Measurements from ENCODE around the gene SLC25A4. TPM values are rescaled to one million over a fixed set of nuclear protein-coding genes. Genes with fewer than 3 reads are reported as not detected.

SLC25A4 gene
- total RNA-seq, 2 donors from 2014 or later, result 35.0 to 44.6 TPM

DNA sequence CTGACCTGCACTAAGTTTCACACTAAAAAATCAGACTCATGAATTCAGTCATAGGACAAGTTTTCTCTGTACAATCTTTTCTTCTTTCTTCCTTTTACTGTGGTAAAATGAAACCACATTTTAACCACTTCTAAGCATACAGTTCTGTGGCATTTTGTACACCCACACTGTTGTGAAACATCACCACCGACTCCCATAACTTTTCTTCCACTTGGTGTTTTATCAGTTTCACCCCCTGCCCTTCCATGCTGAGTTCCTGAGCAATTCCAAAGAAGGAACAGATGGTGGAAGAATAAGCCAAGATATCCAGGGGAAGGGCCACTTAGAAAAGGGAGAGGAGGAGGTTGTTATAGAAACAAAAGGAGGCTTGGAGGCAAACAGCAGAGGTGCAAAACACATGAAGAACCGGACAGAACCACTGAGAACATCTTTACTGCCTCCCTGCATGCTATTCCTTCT lies 22.6 kb downstream of the SLC25A4 start:
- Histone ChIP-seq H3K9me3 (no peaks in the 10 kb centered on the region), H3K4me3 (no peak overlapping the region), H3K27ac (no peak overlapping the region), H3K36me3 (no peaks in the 10 kb centered on the region), H3K9ac (ENCODE audit: low read depth in 2 of 2, low read length in 2 of 2) (no peak overlapping the region), H3K27me3 (no peaks in the 10 kb centered on the region), H3K4me1 (no peaks in the 10 kb centered on the region)
- intact Hi-C loops (cut with DNase I), result no loop called here
- TF ChIP-seq, protein P1, sequence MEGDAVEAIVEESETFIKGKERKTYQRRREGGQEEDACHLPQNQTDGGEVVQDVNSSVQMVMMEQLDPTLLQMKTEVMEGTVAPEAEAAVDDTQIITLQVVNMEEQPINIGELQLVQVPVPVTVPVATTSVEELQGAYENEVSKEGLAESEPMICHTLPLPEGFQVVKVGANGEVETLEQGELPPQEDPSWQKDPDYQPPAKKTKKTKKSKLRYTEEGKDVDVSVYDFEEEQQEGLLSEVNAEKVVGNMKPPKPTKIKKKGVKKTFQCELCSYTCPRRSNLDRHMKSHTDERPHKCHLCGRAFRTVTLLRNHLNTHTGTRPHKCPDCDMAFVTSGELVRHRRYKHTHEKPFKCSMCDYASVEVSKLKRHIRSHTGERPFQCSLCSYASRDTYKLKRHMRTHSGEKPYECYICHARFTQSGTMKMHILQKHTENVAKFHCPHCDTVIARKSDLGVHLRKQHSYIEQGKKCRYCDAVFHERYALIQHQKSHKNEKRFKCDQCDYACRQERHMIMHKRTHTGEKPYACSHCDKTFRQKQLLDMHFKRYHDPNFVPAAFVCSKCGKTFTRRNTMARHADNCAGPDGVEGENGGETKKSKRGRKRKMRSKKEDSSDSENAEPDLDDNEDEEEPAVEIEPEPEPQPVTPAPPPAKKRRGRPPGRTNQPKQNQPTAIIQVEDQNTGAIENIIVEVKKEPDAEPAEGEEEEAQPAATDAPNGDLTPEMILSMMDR (IDR thresholded peaks at IDR 0.05), result no peak
- no peak for DNase-seq

DNA sequence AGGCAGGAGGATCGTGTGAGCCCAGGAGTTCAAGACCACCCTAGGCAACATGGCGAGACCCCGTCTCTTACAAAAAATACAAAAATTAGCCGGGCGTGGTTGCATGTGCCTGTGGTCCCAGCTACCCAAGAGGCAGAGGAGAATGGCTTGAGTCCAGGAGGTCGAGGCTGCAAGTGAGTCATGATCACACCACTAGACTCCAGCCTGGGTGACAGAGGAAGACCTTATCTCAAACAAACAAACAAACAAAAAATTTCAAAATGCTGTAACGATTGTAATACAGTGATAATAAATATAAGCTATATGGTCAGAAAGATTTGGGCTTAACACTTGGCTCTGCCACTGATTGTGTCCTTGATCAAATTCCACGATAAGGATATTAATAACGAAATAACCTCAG lies 24.2 kb downstream of the SLC25A4 start:
- H3K36me3 ChIP-seq, result no peaks in the 10 kb centered on the region
- no peaks in the 10 kb centered on the region for H3K27me3 ChIP-seq
- TF ChIP-seq, protein P1 (IDR thresholded peaks at IDR 0.05), result no peak
- H3K27ac ChIP-seq, result no peak overlapping the region
- no peaks in the 10 kb centered on the region for H3K9me3 ChIP-seq
- no peaks in the 10 kb centered on the region for H3K4me1 ChIP-seq
- intact Hi-C loops (cut with DNase I), result no loop called here
- no peak overlapping the region for H3K9ac ChIP-seq (ENCODE audit: low read depth in 2 of 2, low read length in 2 of 2)
- H3K4me3 ChIP-seq, result no peak overlapping the region
- DNase-seq, result no peak

DNA sequence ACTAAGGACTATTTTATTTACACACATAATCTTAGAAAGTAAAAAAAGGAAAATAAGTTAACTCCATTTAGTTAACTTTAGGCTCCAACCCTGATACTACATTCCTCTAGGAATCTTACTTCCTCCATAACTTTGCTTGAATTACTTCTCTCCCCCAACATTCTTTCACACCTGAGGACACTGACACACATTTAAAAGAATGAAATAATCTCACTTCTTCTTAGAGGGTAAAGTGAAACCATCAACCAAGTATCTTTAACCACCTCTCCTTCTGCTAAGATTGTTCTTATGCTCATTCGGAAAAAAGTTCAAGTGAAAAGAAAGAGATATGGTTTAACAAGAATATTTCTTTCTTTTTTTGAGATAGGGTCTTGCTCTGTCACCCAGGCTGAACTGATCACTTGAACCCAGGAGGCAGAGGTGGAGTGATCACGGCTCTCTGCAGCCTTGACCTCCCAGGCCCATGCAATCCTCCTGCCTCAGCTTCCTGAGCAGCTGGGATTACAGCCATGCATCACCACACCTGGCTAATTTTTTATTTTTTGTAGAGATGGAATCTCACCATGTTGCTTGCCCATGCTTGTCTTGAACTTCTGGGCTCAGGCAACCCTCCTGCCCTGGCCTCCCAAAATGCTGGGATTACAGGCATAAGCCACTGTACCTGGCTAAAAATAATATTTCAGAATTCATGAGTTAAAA lies 28.5 kb downstream of the SLC25A4 start:
- no peaks in the 10 kb centered on the region for H3K4me1 ChIP-seq
- DNase-seq, result no peak
- H3K36me3 ChIP-seq, result no peaks in the 10 kb centered on the region
- H3K27ac ChIP-seq, result no peak overlapping the region
- H3K4me3 ChIP-seq, result no peak overlapping the region
- intact Hi-C loops (cut with DNase I), result no loop called here
- TF ChIP-seq, protein P1 (IDR thresholded peaks at IDR 0.05), result no peak
- no peaks in the 10 kb centered on the region for H3K9me3 ChIP-seq
- H3K27me3 ChIP-seq, result no peaks in the 10 kb centered on the region
- H3K9ac ChIP-seq (ENCODE audit: low read depth in 2 of 2, low read length in 2 of 2), result no peak overlapping the region

DNA sequence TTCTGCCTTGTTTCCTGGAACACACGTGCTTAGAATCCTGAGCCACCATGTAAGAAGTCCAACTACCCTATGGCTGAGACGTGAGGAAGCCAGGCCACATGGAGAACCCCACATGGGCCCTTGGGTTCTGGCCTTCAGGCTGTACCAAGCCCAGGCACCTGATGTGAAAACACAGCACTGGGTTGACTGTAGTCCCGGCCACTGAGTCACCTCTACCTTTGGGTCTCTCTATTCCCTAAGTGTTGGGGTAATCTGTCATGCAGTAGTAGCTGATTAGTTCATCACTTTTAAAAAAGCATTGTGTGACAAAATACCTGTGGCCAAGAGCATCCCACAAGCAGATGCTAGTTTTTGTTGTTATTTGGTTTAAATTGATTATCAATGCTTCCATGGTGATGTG lies 36.4 kb downstream of the SLC25A4 start:
- no peaks in the 10 kb centered on the region for H3K9me3 ChIP-seq
- H3K4me1 ChIP-seq, result no peaks in the 10 kb centered on the region
- no peak overlapping the region for H3K27ac ChIP-seq
- no peak overlapping the region for H3K4me3 ChIP-seq
- H3K9ac ChIP-seq (ENCODE audit: low read depth in 2 of 2, low read length in 2 of 2), result no peak overlapping the region
- no peak for DNase-seq
- H3K36me3 ChIP-seq, result no peaks in the 10 kb centered on the region
- intact Hi-C loops (cut with DNase I), result no loop called here
- no peaks in the 10 kb centered on the region for H3K27me3 ChIP-seq
- TF ChIP-seq, protein P1 (IDR thresholded peaks at IDR 0.05), result no peak

DNA sequence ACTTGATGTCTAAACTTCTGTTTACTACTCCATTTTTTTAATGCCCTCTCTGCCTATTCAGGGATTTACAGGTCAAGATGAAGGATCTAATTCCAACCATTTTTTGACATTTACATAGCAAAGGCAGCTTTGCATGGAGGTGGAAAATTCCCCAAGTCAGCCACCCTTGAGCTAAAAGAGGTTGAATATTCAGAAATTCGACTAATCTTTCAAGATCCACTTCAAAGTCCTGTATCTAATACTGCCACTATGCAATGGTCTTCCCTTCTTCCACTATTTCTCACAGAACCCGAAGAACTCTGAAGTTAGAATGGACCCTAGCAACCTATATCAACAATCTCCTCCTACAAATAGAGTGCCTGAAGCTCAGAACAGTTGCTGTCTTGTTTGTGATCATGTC lies 39.2 kb downstream of the SLC25A4 start:
- intact Hi-C loops (cut with DNase I), result loop anchor here (10.0 kb wide), 1 partner anchor 413 kb away; no protein-coding TSS in a partner anchor
- H3K27ac ChIP-seq, result no peak overlapping the region
- no peaks in the 10 kb centered on the region for H3K36me3 ChIP-seq
- no peaks in the 10 kb centered on the region for H3K9me3 ChIP-seq
- no peak for DNase-seq
- no peaks in the 10 kb centered on the region for H3K27me3 ChIP-seq
- no peak overlapping the region for H3K9ac ChIP-seq (ENCODE audit: low read depth in 2 of 2, low read length in 2 of 2)
- no peak overlapping the region for H3K4me3 ChIP-seq
- no peaks in the 10 kb centered on the region for H3K4me1 ChIP-seq
- TF ChIP-seq, protein P1 (IDR thresholded peaks at IDR 0.05), result no peak

All from colonic mucosa (tissue), 4 donors.